Activated naive CD8-positive, alpha-beta T cell treated with anti-CD3 and anti-CD28 coated beads, Interleukin-2, amount 10 ng/mL, durations not matched to agents 7 days and 5 days (primary cell): ENCODE data around the gene FOSL2. TPM values are rescaled to one million over a fixed set of nuclear protein-coding genes. Genes with fewer than 3 reads are reported as not detected.

Experiments used
- ATAC-seq: fragments of 150-1000 bp; cut with Tn5 transposase; one replicate; pipeline ENCODE4 v1.10.0; 2021; ENCODE audit warnings: low read depth, moderate library complexity
- POLR2A ChIA-PET: fragments of 350-600 bp; sonication (Branson Sonifier 250); formaldehyde crosslinking; loops from one replicate; lab custom pipeline; 2021; ENCODE audit warnings: antibody characterized with exemption; lab: Charles Lee
- DNase-seq: peaks from one replicate; pipeline ENCODE4 v3.0.0; 2021
- H3K27ac Mint-ChIP-seq: one replicate; pipeline ENCODE4 v1.8.0; 2022; ENCODE audit warnings: mild to moderate bottlenecking, mixed read lengths
- H3K27me3 Mint-ChIP-seq: one replicate; pipeline ENCODE4 v1.8.0; 2022; ENCODE audit warnings: mild to moderate bottlenecking, moderate library complexity, mixed read lengths
- H3K36me3 Mint-ChIP-seq: one replicate; pipeline ENCODE4 v1.8.0; 2021; ENCODE audit warnings: mild to moderate bottlenecking, mixed read lengths
- H3K4me1 Mint-ChIP-seq: one replicate; pipeline ENCODE4 v1.8.0; 2021; ENCODE audit warnings: mixed read lengths
- H3K4me3 Mint-ChIP-seq: one replicate; pipeline ENCODE4 v1.8.0; 2022; ENCODE audit warnings: mild to moderate bottlenecking, moderate library complexity, mixed read lengths
- H3K9me3 Mint-ChIP-seq: one replicate; pipeline ENCODE4 v1.8.0; 2021; ENCODE audit warnings: mixed read lengths
- total RNA-seq, 2 experiments: library from RNA; stranded (reverse); gene quantifications; one replicate each; pipeline ENCODE4 v1.2.3, GENCODE V29; 2021

The FOSL2 gene
- total RNA-seq, 2 experiments from 2014 or later: 24.9 to 30.1 TPM

GRCh38 chr2:28406276-28407096 is 13.8 kb downstream of the FOSL2 start:
- H3K9me3 Mint-ChIP-seq: no peaks in the 10 kb centered on the region
- H3K36me3 Mint-ChIP-seq: peaks cover 53% of the 10 kb centered on the region
- H3K27me3 Mint-ChIP-seq: no peaks in the 10 kb centered on the region
- peaks cover 68% of the 10 kb centered on the region for H3K4me1 Mint-ChIP-seq
- ATAC-seq: peak; percentile 25
- no peak for DNase-seq
- POLR2A ChIA-PET: interaction anchor here (1.0 kb wide), 1 partner anchor 13 kb away, joined by 4 read pairs; no protein-coding TSS in a partner anchor
- H3K27ac Mint-ChIP-seq: peak overlapping the region; percentile 51
- H3K4me3 Mint-ChIP-seq: peak overlapping the region; percentile 9

- peaks cover 67% of the 10 kb centered on the region for H3K4me1 Mint-ChIP-seq
- H3K27me3 Mint-ChIP-seq: no peaks in the 10 kb centered on the region
- peak overlapping the region; percentile 21 for H3K4me3 Mint-ChIP-seq
- no peak for ATAC-seq
- POLR2A ChIA-PET: interaction anchor here (1.0 to 3.5 kb wide), 3 partner anchors 14 to 39 kb away, joined by 3 to 22 read pairs (median 4); partner anchors contain the start of gene FOSL2
- peak overlapping the region; percentile 51 for H3K27ac Mint-ChIP-seq
- H3K9me3 Mint-ChIP-seq: no peaks in the 10 kb centered on the region
- DNase-seq: no peak
- peaks cover 55% of the 10 kb centered on the region for H3K36me3 Mint-ChIP-seq
These were observed 14.7 kb downstream of the FOSL2 start for GRCh38 chr2:28407131-28407975.

GRCh38 chr2:28407976-28408690 is 15.5 kb downstream of the FOSL2 start:
- POLR2A ChIA-PET: interaction anchor here (0.5 to 3.5 kb wide), 8 partner anchors 9 to 1327 kb away, joined by 3 to 23 read pairs (median 7); partner anchors contain the start of gene FOSL2
- H3K4me1 Mint-ChIP-seq: peaks cover 65% of the 10 kb centered on the region
- H3K9me3 Mint-ChIP-seq: no peaks in the 10 kb centered on the region
- DNase-seq: no peak
- no peaks in the 10 kb centered on the region for H3K27me3 Mint-ChIP-seq
- peak overlapping the region; percentile 30 for H3K27ac Mint-ChIP-seq
- peak overlapping the region; percentile 63 for H3K4me3 Mint-ChIP-seq
- ATAC-seq: no peak
- H3K36me3 Mint-ChIP-seq: peaks cover 59% of the 10 kb centered on the region

GRCh38 chr2:28408764-28409599 is 16.3 kb downstream of the FOSL2 start:
- H3K36me3 Mint-ChIP-seq: peaks cover 59% of the 10 kb centered on the region
- no peaks in the 10 kb centered on the region for H3K27me3 Mint-ChIP-seq
- peaks cover 59% of the 10 kb centered on the region for H3K4me1 Mint-ChIP-seq
- H3K4me3 Mint-ChIP-seq: peak overlapping the region; percentile 63
- ATAC-seq (peak; percentile 69), DNase-seq (peak; percentile 75)
- H3K9me3 Mint-ChIP-seq: no peaks in the 10 kb centered on the region
- peak overlapping the region; percentile 96 for H3K27ac Mint-ChIP-seq
- POLR2A ChIA-PET: interaction anchor here (0.5 to 3.5 kb wide), 10 partner anchors 8 to 1328 kb away, joined by 3 to 23 read pairs (median 10); partner anchors contain the start of genes BABAM2, FOSL2 and RBKS

GRCh38 chr2:28411166-28411755 is 18.6 kb downstream of the FOSL2 start:
- Mint-ChIP-seq H3K4me1 (peaks cover 61% of the 10 kb centered on the region), H3K4me3 (peak overlapping the region; percentile 73), H3K27me3 (no peaks in the 10 kb centered on the region), H3K27ac (peak overlapping the region; percentile 96), H3K9me3 (no peaks in the 10 kb centered on the region), H3K36me3 (peaks cover 52% of the 10 kb centered on the region)
- ATAC-seq (no peak), DNase-seq (no peak)
- POLR2A ChIA-PET: interaction anchor here (1.1 to 3.1 kb wide), 3 partner anchors 9 to 20 kb away, joined by 3 to 23 read pairs (median 10); no protein-coding TSS in a partner anchor

GRCh38 chr2:28411956-28412609 is 19.4 kb downstream of the FOSL2 start:
- Mint-ChIP-seq H3K4me1 (peaks cover 55% of the 10 kb centered on the region), H3K27me3 (no peaks in the 10 kb centered on the region), H3K9me3 (no peaks in the 10 kb centered on the region), H3K4me3 (no peak overlapping the region), H3K27ac (peak overlapping the region; percentile 96), H3K36me3 (peaks cover 51% of the 10 kb centered on the region)
- no peak for DNase-seq
- ATAC-seq: no peak
- POLR2A ChIA-PET: interaction anchor here (1.1 kb wide), 1 partner anchor 9 kb away, joined by 3 read pairs; no protein-coding TSS in a partner anchor

GRCh38 chr2:28412625-28413151 is 20.0 kb downstream of the FOSL2 start:
- no peak for ATAC-seq
- DNase-seq: no peak
- Mint-ChIP-seq H3K36me3 (peaks cover 47% of the 10 kb centered on the region), H3K4me1 (peaks cover 51% of the 10 kb centered on the region), H3K4me3 (no peak overlapping the region), H3K27ac (no peak overlapping the region), H3K9me3 (no peaks in the 10 kb centered on the region), H3K27me3 (no peaks in the 10 kb centered on the region)
- POLR2A ChIA-PET: no interaction called here

- no peak for ATAC-seq
- Mint-ChIP-seq H3K9me3 (no peaks in the 10 kb centered on the region), H3K4me3 (no peak overlapping the region), H3K4me1 (peaks cover 45% of the 10 kb centered on the region), H3K27ac (no peak overlapping the region), H3K36me3 (peaks cover 43% of the 10 kb centered on the region), H3K27me3 (no peaks in the 10 kb centered on the region)
- POLR2A ChIA-PET: no interaction called here
- DNase-seq: no peak
These were observed 20.7 kb downstream of the FOSL2 start for GRCh38 chr2:28413152-28413898.

- H3K36me3 Mint-ChIP-seq: peaks cover 39% of the 10 kb centered on the region
- DNase-seq (no peak), ATAC-seq (no peak)
- no peak overlapping the region for H3K4me3 Mint-ChIP-seq
- H3K9me3 Mint-ChIP-seq: no peaks in the 10 kb centered on the region
- no peak overlapping the region for H3K27ac Mint-ChIP-seq
- H3K27me3 Mint-ChIP-seq: no peaks in the 10 kb centered on the region
- POLR2A ChIA-PET: interaction anchor here (0.8 kb wide), 1 partner anchor 10 kb away, joined by 3 read pairs; no protein-coding TSS in a partner anchor
- H3K4me1 Mint-ChIP-seq: peaks cover 40% of the 10 kb centered on the region
These were observed 21.2 kb downstream of the FOSL2 start for GRCh38 chr2:28413899-28414295.

- no peak overlapping the region for H3K27ac Mint-ChIP-seq
- peaks cover 36% of the 10 kb centered on the region for H3K4me1 Mint-ChIP-seq
- ATAC-seq (no peak), DNase-seq (no peak)
- no peak overlapping the region for H3K4me3 Mint-ChIP-seq
- H3K36me3 Mint-ChIP-seq: peaks cover 36% of the 10 kb centered on the region
- POLR2A ChIA-PET: interaction anchor here (0.6 to 0.8 kb wide), 2 partner anchors 9 to 14 kb away, joined by 3 read pairs; no protein-coding TSS in a partner anchor
- no peaks in the 10 kb centered on the region for H3K9me3 Mint-ChIP-seq
- H3K27me3 Mint-ChIP-seq: no peaks in the 10 kb centered on the region
These were observed 21.9 kb downstream of the FOSL2 start for GRCh38 chr2:28414583-28414982.
